Measurements from ENCODE around the gene GABBR2.

- TF ChIP-seq POLR2A (IDR thresholded peaks at IDR 0.05), result no peak
- TF ChIP-seq, protein P1, sequence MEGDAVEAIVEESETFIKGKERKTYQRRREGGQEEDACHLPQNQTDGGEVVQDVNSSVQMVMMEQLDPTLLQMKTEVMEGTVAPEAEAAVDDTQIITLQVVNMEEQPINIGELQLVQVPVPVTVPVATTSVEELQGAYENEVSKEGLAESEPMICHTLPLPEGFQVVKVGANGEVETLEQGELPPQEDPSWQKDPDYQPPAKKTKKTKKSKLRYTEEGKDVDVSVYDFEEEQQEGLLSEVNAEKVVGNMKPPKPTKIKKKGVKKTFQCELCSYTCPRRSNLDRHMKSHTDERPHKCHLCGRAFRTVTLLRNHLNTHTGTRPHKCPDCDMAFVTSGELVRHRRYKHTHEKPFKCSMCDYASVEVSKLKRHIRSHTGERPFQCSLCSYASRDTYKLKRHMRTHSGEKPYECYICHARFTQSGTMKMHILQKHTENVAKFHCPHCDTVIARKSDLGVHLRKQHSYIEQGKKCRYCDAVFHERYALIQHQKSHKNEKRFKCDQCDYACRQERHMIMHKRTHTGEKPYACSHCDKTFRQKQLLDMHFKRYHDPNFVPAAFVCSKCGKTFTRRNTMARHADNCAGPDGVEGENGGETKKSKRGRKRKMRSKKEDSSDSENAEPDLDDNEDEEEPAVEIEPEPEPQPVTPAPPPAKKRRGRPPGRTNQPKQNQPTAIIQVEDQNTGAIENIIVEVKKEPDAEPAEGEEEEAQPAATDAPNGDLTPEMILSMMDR (IDR thresholded peaks at IDR 0.05), result no peak
Observed at GRCh38 chr9:98275159-98275558, 433.6 kb downstream of the GABBR2 start.
